AG09309 (cell line): ENCODE measurements around the gene DNAJC13.

ENCODE experiments used
- DNase-seq: peaks from one replicate; pipeline ENCODE4 v3.0.0-alpha.2; 2010; ENCODE audit warnings: low read depth
- H3K4me3 ChIP-seq: 2 replicates; pipeline ENCODE4 v1.5.1; 2011; ENCODE audit warnings: mild to moderate bottlenecking, low read depth, low read length, moderate library complexity; ENCODE audit not compliant: control insufficient read depth
- CTCF ChIP-seq: IDR thresholded peaks from 2 replicates; pipeline ENCODE4 v1.5.1; 2011; ENCODE audit warnings: mild to moderate bottlenecking, low read depth, low read length, inconsistent platforms; ENCODE audit not compliant: insufficient read depth, control insufficient read depth; ENCODE audit errors: missing control alignments

The DNAJC13 gene

DNA sequence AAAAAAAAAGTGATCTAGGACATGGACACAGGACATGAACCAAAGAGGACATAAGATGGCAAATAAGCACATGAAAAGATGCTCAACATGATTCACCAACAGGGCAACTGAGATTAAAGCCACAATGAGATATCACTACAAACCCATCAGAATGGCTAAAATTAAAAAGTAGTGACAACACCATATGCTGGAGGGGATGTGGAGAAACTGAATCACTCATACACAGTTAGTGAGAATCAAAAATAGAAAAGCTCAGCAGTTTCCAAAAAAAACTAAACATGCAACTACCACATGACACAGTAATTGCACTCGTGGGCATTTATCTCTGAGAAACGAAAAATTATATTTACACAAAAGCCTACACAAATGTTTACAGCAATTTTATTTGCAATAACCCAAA, 151.9 kb downstream of the DNAJC13 start:
- no peak overlapping the region for H3K4me3 ChIP-seq
- TF ChIP-seq CTCF = no peak
- no peak for DNase-seq

DNA sequence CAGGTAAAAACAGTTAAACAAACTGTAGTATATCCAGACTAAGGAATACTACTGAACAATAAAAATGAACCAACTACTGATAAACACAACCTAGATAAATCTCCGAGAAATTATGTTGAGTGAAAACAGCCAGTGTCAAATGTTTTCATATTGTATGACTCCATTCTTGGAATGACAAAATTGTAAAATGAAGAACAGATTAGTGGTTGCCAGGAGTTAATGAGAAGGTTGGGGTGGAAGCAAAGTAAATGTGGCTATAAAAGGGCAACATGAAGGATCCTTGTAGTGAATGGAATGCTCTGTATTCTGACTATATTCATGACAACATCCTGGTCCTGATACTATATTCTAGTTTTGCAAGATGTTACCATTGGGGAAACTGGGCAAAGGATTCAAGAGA, 152.3 kb downstream of the DNAJC13 start:
- no peak for DNase-seq
- TF ChIP-seq CTCF = no peak
- H3K4me3 ChIP-seq = no peak overlapping the region

GRCh38 chr3:132570016-132570415, 152.7 kb downstream of the DNAJC13 start:
- TF ChIP-seq CTCF = no peak
- DNase-seq = no peak
- H3K4me3 ChIP-seq = no peak overlapping the region

DNA sequence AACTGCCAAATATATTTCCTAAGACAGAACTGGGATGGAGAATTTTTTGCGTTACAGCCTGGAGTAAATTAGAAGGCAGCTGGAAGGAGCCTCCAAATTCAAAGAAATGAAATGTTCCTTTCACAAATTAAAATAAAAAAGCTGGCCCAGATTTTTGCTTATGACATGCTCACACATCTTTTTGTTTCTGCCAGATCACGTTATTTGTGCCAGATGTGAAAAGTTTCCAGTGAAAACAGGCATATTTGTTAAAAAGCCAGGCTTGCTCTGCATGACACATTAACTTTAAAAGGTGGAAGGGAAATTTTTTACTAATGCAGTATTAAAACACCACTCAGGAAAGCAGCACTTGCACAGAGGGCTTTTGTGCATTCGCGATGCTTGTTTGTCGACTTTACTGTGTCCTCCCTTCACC, 156.5 kb downstream of the DNAJC13 start:
- DNase-seq = no peak
- no peak for TF ChIP-seq CTCF
- H3K4me3 ChIP-seq = no peak overlapping the region

- TF ChIP-seq CTCF = no peak
- H3K4me3 ChIP-seq = no peak overlapping the region
- DNase-seq = no peak
Measured at GRCh38 chr3:132587401-132587800, 170.1 kb downstream of the DNAJC13 start.
